GM19455 (cell line): ENCODE data around the gene CTNNBIP1.
"Not testable (repeated sequence)": the region's sequence is repeated elsewhere in the genome, so short reads cannot be mapped to it uniquely, and the experiment has no call there.

Experiments used
- ATAC-seq: cut with Tn5 transposase; IDR thresholded peaks from one replicate; pipeline ENCODE4 v1.9.1; 2021; ENCODE audit not compliant: unreplicated experiment

CTNNBIP1 gene, protein sequence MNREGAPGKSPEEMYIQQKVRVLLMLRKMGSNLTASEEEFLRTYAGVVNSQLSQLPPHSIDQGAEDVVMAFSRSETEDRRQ

DNA sequence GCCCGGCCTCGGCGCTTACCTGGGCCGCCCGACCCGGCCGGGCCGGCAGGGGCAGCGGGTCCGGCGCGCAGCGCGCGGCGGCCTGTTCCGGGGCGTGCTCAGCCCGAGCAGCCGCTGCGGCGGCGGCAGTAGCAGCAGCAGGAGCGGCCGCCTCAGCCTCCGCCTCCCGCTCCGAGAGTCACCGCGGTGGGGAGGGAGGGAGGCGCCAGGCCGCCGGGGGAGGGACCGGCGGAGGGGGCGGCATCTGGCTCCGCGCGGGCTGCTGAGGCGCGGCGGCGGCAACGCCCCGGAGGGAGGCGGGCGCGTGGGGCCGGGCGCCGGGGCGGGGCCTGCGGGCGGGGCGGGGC lies at the start of gene CTNNBIP1:
TSS of gene CTNNBIP1 (minus strand) at position 194 of the 347 bp plus-strand sequence. CDS start 38,205 bp downstream, outside the sequence.
- peak; percentile 71 for ATAC-seq

DNA sequence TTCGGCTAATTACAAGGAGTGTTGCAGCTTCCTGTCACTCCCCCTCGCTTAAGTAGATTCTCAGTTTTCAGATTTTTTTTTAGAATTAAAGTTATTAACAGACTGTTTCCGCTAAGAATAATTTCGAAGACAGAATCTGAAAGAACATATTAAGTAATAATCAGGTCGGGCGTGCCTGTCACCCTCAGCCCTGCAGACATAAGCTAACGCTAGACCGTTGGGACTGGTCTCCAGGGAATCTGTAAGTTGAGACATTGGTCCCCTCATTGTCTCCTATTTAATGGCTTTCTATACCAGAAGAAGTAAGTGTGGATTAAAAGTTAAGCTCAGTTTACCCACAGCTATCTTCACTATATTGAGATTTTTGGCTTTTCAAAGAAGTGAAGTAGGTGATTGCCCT lies 47.7 kb upstream of the CTNNBIP1 start:
- no peak for ATAC-seq

DNA sequence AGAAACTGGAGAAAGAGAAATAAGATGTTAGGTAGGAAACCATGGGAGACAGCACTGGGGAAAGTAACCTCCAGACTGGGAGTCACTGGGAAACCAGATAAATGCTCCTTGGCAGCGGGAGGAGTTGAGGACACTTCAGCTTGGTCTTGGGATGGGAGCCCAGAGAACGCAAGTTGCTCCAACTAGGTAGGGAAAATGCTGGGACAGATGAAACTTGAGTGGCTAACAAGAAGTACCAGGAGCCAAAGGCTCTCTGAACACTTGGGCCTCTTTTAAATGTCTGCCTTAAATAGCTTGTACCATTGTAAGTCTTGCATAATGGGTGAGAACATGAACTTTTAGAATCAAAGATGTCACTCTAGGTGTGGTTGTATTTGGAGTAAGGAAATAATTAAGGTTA lies 36.2 kb upstream of the CTNNBIP1 start:
- no peak for ATAC-seq

DNA sequence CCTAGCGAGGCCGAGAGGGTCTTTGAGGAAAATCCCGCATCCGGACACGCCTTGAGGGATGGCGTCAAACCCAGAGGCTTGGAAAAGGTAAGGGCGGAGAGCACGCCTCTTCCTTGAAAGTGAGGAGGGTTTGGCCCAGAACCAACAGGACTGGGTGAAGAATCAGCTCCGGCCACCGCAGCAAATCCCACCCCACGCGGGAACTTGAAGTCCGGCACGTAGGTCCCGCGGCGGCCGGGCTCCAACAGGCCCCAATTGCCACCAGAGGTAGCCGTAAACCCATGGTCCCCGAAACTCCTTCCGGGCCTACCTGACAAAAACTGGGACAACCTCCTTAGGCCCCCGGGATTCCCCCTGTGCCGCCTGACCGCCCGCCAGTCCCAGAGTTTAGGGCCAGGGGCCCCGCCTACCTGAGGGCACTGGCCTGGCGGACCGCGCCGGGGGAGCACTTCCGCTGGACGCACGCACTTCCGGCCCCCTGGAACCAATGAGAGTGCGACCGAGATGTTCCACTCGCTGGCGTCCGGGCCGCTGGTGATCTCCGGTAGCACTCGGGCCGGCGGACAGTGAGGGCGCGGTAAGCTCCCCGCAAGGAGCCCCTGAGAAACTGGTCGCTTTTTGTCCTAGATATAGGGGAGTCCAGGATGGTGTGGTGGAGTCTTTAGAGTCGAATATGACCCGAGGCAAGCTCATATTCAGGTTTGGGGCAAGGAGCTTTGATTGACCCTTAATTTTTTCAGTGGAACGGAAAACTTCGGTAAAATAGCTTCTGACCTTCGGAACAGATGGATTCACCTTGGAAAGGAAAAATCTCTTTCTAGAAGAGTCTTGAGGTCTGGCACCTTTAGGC lies 33.1 kb upstream of the CTNNBIP1 start, which contains the start of the genes LZIC and NMNAT1:
TSS of gene LZIC (minus strand) at position 453 of the 850 bp plus-strand sequence. CDS start 6,772 bp downstream, outside the sequence.
TSS of gene NMNAT1 (plus strand) at position 537 of the 850 bp plus-strand sequence. CDS start 28,599 bp downstream, outside the sequence.
- ATAC-seq, result peak; percentile 96

DNA sequence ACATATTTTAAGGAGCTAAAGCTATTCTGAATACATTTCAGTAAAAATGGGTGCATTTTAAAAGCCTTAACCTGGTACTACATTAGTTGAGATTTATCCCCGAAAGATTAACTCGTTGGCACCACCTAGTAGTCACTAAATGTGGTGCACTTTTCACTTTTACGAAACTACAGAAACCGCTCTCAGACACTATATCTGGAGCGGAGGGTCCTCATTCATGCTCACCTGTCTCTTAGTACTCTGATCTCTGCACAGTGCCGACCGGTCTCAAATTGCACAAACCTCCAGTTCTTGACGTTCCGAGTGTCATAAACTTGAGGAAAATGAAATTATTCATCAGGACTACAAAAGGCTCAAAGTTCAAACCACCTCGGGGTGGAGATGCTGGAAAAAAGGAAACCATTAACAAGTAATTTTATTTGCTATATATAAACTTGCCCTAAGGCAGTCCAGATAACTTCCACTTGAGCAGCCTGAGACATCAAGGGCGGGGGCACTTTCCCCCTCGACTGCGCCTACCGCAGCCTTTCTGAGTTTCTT lies 32.4 kb upstream of the CTNNBIP1 start:
- no peak for ATAC-seq

DNA sequence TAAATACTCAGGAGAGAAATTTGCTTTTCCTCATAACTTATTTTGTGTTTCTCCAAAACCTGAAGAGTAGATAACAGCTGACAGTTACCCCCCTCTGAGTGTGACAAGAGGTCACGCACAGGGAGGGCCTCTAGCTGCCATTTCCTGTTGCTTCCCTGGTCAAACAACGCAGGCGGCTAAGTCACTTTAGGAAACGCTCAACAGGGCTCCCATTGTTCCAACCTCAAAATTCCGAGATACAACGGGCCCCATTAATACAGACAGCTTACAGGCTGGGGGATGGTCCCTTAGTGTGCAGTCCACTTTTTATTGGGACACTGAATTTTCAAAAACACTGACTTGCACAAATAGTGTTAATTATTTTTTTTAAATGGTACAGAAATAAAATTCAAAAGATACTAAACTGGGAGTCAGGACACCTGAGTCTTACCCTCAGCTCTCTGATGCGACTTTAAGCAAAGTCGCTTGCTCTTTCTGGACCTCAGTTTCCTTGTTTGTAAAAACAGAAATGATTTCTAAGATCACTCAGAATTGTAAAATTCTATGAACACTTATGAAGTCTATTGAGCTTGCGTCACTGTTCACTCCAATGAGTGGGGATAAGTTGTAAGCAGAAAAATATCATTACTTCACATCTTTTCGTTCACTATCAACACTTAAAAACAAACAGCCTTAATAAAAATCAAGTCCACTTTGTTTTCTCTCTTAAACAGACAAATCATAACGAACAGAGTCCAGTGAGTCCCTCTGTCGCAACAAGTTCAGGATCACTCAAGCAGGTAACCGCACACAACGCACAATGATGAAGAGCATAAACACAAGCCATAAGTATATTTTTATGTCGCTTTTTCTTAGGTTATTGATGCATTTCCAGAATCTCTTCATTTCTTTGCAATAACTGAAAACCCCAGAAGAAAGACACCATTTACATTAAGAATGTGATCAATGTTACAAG lies 19.6 kb upstream of the CTNNBIP1 start:
- ATAC-seq, result no peak

DNA sequence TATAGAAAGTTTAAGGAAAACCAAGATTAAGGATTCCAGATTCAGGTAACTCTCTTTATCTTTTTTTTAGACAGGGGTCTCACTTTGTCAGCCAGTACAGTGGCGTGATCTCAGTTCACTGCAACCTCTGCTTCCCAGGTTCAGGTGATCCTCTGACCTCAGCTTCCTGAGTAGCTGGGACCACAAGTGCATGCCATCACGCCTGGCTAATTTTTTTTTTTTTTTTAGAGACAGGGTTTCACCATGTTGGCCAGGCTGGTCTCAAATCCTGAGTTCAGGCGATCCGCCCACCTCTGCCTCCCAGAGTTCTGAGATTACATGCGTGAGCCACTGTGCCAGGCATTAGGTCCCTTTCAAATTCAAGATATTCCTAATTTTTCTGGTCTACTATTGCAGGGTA lies 17.2 kb upstream of the CTNNBIP1 start:
- ATAC-seq, result no peak

DNA sequence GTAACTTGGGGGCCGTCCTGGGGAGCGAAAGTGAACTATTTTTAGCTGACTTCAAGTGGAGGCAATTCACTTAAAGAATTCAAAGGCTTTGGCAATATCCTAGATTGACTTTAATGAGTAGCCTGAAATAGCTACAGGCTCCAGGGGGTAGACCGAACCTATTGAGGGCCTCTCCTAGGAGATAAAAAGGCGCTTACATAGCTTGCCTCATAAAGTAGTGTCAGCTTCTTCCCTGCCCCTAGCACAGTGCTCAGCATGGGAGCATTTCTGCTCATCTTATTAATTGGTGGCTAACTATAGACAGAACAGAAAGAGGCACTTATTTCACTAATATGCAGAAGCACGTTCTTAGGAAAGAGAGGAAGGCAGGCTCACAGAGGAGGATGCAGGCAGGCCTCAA lies 12.3 kb upstream of the CTNNBIP1 start:
- ATAC-seq, result no peak

DNA sequence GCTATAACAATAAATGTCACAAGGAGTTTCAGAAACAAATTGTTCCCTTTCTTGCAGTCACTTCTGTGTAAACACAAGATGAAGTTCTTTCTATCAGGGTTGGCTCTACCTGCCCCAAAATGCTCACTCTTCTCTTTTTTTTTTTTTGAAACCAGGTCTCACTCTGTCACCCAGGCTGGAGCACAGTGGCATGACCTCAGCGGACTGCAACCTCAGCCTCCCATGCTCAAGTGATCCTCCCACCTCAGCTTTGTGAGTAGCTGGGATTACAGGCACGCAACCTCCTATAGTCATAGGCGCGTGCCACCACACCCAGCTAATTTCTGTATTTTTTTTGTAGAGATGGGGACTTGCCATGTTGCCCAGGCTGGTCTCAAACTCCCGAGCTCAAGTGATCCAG lies 10.5 kb upstream of the CTNNBIP1 start:
- ATAC-seq, result no peak

DNA sequence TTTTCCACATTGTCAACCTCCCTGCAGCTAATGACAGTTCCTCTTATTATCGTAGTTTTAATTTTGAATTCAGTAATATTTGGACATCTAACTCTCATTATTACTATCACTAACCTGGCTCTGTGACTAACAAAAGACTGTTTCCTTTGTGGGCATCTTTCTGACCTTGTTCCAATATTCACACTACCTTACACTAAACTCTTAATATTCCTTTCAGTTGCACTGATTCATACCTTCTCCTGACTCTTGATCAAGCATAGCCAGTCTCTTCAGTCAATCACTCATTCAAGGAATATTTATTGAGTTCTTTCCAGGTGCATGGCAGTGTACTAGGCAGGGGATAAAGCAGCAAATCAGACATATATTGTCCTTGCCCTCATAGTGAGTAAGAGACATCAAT lies 7.8 kb upstream of the CTNNBIP1 start:
- no peak for ATAC-seq

DNA sequence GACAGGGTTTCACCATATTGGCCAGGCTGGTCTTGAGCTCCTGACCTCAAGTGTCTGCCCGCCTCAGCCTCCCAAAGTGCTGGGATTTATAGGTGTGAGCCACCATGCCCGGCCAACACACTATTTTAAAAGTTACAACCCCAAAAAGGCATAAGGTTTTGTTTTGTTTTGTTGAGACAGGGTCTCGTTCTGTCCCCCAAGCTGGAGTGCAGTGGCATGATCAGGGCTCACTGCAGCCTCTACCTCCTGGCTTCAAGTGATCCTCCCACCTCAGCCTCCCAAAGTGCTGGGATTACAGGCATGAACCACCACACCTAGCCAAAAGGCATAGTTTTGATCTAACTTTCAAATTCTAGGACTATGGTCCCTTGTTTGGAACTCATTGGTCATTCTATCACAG lies 7.4 kb upstream of the CTNNBIP1 start:
- ATAC-seq, result not testable (repeated sequence)

DNA sequence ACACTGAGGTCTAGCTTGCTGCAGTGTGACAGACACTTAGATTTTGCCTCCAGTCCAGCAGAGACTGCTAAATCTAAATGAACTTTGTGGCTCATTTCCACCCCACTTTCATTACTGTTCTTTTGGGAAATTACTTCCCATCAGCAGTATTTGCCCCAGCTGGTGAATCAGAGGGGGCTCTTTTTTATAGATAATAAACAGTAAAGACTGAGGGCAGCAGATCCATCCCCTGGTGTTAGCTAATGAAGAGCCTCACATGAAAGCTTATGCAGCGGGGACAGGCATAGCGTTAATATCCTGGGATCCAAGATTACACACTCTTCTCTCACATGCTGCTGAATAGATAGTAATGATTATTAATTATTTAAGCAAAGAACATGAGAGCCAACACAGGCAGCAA lies 6.4 kb upstream of the CTNNBIP1 start:
- ATAC-seq, result no peak

DNA sequence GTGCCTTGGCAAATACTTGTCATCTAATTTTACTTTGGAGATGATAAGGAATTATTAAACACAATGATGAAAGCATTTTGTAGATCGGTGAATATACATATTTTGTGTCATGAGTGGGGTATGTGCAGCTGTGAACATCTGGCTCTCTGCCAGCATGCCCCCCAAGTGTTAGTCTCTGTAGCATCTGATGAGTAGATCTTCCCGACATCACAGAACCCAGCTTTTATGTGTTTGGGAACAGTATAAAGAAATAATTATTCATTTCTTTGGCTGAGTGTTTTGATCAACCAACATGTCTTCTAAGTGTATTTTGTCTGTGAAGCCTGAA lies 4.5 kb upstream of the CTNNBIP1 start:
- no peak for ATAC-seq

DNA sequence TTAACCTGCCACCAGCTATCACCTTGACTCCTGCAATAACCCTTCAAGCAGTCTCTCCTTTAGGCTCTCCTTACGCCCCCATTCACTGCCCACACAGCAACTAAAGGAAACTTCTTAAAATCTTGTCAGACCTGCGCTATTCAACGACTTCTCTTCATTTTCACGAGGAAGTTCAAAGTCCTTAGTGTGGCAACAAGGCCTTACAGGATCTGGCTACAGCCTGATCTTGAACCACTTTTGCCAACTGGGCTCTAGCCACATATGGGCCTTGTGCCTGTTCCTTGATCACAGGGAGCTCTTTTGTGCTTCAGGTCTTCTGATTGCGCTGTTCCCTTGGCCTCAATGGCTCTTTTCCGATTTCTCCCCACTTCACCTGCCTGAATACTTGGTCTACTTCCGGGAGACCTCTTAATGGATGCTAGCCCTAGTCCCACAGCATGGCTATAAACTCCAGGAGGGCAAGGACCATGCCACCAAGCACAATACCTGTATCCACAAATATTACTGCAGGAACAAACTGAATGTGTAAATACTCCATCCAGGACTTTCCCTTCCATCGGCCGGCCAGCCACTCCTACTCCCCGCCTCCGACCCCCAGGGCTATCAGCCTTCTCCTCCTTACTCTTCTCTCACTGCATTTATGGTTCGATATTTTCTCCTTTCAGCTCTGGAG lies 2.3 kb upstream of the CTNNBIP1 start:
- ATAC-seq, result no peak

DNA sequence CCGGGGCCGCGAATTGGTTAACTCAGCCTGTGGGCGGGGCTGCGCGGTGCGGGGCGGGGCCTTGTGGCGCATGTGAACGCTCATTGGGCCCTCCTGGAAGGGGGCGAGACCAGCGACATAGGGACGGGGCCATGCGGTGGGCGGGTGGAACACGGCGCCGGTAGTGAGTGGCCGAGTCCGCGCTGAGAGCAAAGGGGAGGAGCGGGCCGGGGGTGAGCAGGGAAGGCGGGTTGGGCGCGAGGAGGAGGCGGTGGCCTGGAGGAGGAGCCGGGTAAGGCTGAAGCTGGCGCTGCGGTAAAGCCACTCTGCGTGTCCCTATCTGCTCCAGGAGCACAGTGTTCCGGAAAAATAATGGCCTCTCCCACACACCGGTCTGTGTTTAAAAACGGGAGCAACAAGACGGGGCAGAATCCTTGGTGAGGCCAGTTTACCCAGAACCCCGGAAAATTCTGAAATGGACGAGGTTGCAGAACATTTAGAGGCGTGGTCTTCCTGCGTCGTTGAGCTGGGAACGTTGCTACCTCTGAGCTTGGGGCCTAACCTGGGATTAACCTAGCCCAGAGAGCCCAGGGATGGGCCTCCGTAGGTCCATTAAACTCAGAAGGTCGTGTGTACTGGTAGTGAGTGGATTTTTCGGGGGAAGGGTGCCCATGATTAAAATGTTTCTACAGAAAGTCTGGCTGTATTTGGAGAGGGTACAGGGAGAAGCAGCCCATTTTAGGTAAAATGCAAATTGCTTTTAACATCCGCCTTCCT lies 532 bp upstream of the CTNNBIP1 start:
- ATAC-seq, result peak; percentile 95

DNA sequence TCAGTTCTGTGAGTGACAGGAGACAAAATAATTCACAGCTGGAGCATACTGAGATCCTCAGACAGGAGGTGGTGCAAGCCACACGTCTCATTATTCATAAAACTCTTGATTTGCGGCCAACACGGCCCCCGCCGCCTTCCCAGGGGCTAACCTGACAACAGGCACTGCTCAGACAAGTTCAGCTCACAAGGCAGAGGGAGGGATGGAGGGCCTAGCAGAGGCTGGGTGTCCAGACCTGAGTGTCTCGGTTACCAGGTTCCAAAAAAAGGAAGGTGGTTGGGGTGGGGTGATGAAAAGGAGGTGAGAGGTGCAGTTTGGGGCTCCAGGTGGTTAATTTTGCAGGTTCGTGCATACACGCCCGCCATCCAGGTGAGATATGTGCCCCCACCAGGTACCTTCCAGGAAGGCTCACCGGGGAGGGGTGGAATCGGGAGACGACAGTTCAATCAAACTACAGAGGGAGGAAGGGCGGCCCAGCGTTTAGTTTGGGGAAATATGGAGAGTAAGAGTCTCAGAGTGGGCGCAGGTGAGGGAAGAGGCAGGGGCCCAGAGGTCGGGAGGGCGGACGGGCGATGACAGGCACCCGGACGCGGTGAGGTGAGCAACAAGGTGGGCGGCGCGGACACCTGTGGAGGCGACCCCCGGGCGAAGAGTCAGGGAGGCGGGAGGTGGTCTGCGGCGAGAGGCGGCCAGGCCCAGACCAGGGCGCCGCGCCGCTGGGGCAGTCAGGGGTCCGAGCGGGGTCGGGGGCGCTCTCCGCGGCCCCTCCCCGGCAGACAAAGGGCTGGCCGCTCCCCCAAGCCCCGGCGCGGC lies 629 bp downstream of the CTNNBIP1 start:
- peak; percentile 5 for ATAC-seq

DNA sequence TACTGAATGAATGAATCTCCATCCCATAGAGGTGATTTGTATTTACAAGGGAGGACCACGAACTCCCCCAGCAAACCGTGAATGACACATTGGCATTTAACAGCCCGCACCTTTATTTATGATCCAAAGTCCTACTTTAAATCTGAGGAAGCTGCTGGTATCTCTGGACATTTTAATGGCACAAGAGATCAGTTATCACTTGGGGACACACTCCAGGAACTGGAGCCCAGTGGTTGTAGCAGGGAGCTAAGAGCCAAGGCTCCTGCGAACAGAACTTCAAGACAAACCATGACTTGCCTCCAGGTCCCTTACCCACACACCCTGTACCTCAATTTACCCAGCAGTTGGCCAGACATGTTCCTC lies 1.2 kb downstream of the CTNNBIP1 start:
- ATAC-seq, result no peak

DNA sequence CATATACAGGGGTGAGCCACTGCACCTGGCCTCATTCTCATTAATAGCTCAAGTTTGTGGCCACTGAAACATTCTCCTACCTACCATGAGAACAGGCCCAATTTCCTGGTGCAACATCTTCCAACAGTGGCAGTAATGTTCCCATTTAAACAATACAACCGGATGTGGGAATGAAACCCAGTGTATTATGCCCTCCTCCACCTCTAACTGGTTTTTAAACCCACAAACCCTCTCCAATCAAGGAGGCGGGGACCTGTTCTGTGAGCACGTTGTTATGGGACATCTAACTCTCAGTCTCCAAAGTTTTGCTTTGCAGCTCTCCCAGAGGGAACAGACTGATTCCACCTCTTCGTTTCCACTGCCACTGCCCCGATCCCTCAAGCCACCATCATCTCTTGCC lies 2.6 kb downstream of the CTNNBIP1 start:
- no peak for ATAC-seq

DNA sequence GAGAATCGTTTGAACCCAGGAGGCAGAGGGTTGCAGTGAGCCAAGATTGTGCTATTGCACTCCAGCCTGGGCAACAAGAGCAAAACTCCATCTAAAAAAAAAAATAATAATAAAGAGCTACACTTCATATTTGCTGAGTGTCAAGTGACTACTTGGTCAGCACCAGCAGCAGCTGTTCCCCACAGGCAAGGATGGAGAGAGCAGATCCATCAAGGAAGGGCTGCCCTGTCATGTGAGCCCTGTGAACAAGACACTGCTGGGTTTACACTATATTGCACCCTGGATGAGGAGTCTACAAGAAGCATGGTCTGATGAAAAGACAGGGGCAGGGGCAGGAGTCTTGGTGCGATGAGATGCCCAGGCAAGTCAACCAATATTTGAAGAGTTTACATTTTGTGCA lies 3.6 kb downstream of the CTNNBIP1 start:
- no peak for ATAC-seq
